ENCODE measurements around the gene ZNF174.

The ZNF174 gene

DNA sequence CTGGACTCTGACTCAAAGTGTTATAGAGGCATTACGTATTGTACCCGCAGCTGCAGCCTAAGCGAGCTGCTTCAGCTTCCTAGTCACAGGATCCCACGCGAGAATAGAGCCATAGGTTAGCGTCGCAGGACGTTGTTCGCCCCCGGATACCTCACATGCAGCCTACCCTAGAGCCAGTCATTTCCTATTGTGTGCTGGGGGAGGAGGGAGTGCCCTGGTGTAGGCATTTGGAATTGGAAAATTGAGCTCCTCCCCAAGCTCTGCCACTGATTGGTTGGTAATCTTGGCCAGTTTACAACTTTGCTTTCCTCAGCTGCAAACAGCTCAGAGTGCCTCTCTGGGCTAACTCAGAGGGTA is 43.0 kb downstream of the ZNF174 start:
- no peak for DNase-seq

DNA sequence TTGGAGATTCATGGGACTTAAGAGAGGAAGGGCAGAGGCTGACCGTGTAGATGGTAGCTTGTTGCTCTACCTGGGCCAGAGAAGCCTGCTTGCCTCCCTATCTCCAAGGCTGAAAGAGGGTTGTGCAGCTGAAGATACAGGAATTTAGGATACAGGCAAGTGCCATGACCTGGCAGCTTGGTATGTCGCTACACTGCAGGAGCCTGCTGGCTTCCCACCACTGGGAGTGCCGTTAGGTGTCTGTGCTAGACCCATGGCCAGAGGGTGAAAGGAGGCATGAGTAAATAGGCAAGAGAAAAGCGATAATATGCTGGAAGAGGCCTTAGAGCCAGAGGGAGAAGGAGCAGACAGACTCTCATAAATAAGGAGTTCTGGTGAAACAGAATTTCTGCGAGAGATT is 53.1 kb downstream of the ZNF174 start:
- no peak for DNase-seq

DNA sequence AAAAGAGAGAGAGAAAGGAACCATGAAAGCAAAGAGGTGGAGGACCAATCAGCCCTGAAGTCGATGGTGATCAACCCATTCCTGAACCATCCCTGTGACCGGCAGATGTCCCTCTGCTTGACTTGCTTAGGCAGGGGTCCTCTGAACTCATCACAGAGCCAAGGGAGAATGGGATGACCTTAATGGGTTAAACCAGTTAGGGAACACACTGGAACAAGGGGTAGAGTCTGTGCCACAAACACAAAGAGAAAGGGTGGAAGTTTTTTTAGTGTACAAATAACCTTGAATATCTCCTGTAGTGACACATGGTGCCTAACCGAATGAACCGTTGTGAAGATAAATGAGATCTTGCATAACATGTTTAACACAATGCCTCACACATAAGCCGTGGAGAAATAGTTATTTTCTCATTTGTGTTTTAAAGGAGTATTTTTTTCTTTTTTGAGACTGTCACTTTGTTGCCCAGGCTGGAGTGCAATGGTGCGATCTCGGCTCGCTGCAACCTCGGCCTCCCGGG is 53.7 kb downstream of the ZNF174 start:
- DNase-seq, result no peak

DNA sequence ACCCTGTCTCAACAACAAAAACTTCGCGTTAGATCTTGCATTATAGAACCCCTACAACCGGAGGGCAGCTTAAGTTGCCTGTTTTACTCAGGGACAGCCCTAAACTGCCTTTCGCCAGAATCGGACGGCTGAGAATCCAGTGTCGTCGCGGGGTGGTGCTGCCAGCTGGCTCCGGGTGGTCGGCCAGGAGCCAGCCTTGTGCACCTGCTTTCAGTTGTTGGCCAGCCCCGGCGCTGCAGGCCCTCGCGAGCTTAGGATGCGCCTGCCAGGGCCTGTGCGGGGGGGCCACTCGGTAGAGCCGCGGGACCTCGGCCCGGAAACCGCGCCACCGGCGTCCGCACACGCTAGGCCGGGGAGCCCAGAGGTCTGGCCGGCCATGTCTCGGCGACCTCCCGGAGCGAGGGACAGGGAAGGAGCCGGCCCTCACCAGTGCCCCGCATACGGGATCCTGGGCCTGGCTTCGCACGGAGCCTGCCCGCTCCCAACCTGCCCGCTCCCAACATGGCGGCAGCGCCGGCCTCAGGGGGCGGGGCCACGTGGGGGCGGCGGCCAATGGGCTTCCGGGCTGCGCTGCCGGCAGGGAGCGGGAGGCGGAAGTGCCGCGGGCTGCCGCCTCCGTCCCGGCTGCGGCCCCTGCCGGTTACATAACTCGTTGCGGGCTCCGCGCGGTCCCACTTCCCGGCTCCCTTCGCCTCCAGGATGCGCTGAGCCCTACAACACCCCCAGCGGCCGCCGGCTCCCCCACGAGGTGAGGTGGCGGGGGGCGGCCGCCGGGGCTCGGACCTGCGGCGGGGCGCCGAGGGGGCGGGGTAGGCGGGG is 56.6 kb downstream of the ZNF174 start:
- peak; percentile 73 for DNase-seq

DNA sequence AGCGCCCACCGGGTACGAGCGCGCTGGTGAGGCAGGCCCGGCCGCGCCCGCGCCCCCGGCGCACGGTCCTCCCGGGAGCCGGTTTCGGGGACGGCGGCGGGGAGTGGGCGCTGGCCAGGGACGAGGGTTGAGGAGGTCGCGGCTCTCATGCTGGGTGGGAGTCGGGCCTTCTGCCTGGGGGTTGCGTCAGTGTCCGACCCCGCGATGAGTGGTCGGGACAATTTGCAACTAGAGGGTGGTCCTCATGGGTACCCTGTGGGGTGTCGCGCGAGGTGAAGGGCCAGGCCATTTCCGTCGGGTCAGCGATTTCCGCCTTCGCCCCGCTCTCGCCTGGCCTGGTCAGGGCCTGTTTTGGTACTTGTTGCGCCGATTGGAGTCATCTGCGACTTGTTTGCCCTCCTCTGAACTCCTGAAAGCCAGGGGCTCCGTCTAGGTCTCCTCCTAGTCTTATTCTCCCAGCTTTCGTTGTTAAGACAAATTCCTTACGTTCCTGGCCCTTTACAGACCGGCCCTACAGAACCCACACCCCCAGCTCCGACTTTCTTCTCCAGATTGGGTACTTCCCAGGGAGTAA is 57.4 kb downstream of the ZNF174 start:
- no peak for DNase-seq

DNA sequence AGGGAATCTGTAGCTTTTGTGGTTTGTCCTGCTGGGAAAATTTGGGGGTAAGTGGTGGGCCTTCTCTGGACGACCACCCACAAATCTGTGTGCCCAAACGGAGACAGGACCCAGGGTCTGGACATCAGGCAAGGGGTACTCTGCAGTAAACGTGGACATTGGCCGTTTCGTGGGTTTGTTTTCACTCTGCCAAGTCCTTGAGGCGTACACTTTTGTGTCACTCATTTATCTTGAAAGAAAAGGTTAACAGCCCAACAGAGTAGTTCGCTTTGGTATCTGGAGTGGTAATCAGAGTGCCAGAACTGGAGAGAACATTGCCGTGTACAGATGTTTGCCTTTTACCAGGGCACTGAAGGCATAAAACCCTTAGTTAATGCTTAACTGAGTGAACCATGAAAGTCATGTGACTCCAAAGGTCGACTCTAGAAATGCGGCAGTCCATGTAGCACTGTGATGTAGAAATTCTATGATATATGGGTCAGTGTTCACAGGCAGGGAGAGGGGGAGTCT is 57.9 kb downstream of the ZNF174 start:
- no peak for DNase-seq
